HEK293 (cell line): ENCODE data around the gene SPATA7.

Source experiments
- CTCF ChIA-PET: fragments of 350-600 bp; formaldehyde crosslinking; extraction: SDS; loops from one replicate; lab custom pipeline; 2021; ENCODE audit warnings: antibody characterized with exemption; lab: Yijun Ruan, JAX
- POLR2A ChIA-PET: fragments of 300-600 bp; formaldehyde crosslinking; extraction: SDS; loops from one replicate; lab custom pipeline; 2020; ENCODE audit warnings: antibody characterized with exemption, inconsistent platforms; lab: Yijun Ruan, JAX
- H3K27ac ChIP-seq: fragments of 200-500 bp; sonication (Bioruptor generic); 2 replicates; pipeline ENCODE4 v1.5.1; 2014; ENCODE audit warnings: low read depth, low read length, control low read depth, inconsistent platforms; ENCODE audit errors: extremely low read depth
- H3K36me3 ChIP-seq, 2 experiments: fragments of 200-500 bp in 1 of 2; sonication (Bioruptor generic) in 1 of 2; 1 replicate in 1 of 2; 2 replicates in 1 of 2; pipeline ENCODE4 v1.5.1; 2014 to 2017; ENCODE audit warnings: inconsistent platforms in 2 of 2, low read length in 2 of 2; ENCODE audit not compliant: control insufficient read depth in 2 of 2, insufficient read depth in 1 of 2
- H3K4me1 ChIP-seq: fragments of 200-500 bp; sonication (Bioruptor generic); 2 replicates; pipeline ENCODE4 v1.5.1; 2014; ENCODE audit warnings: mild to moderate bottlenecking, low read length, inconsistent platforms; ENCODE audit not compliant: control insufficient read depth, insufficient read depth
- H3K4me3 ChIP-seq: 2 replicates; pipeline ENCODE4 v1.5.1; 2011; ENCODE audit warnings: low read depth, mild to moderate bottlenecking, control low read depth, low read length, moderate library complexity
- H3K9me3 ChIP-seq: fragments of 200-500 bp; sonication (Bioruptor generic); 2 replicates; pipeline ENCODE4 v1.5.1; 2014; ENCODE audit warnings: low read depth, low read length, inconsistent platforms; ENCODE audit not compliant: control insufficient read depth, insufficient read depth
- ATF2 ChIP-seq: fragments of 450-650 bp; formaldehyde crosslinking; IDR thresholded peaks from 2 replicates; pipeline ENCODE4 v1.5.1; 2016; ENCODE audit warnings: missing biosample characterization, missing genetic modification characterization, low read depth
- CTCF ChIP-seq: fragments of 450-650 bp; formaldehyde crosslinking; IDR thresholded peaks from 2 replicates; pipeline ENCODE4 v1.5.1; 2016; ENCODE audit warnings: missing biosample characterization, missing genetic modification characterization
- KLF7 ChIP-seq: fragments of 450-650 bp; formaldehyde crosslinking; IDR thresholded peaks from 2 replicates; pipeline ENCODE4 v1.5.1; 2016; ENCODE audit warnings: missing biosample characterization, missing genetic modification characterization, borderline replicate concordance
- MEIS1 ChIP-seq: sonication (generic); formaldehyde crosslinking; IDR thresholded peaks from 2 replicates; pipeline ENCODE4 v1.8.1; 2022; ENCODE audit warnings: missing genetic modification reagents, mild to moderate bottlenecking, borderline replicate concordance
- MYNN ChIP-seq: fragments of 450-650 bp; formaldehyde crosslinking; IDR thresholded peaks from 2 replicates; pipeline ENCODE4 v1.5.1; 2016; ENCODE audit warnings: missing biosample characterization, missing genetic modification characterization, borderline replicate concordance
- RBAK ChIP-seq: fragments of 450-650 bp; formaldehyde crosslinking; IDR thresholded peaks from 2 replicates; pipeline ENCODE4 v1.5.1; 2016; ENCODE audit warnings: missing biosample characterization, missing genetic modification characterization
- YY1 ChIP-seq: fragments of 450-650 bp; formaldehyde crosslinking; IDR thresholded peaks from 2 replicates; pipeline ENCODE4 v1.5.1; 2018; ENCODE audit warnings: missing biosample characterization, missing genetic modification characterization
- ZBTB49 ChIP-seq: fragments of 450-650 bp; formaldehyde crosslinking; IDR thresholded peaks from 2 replicates; pipeline ENCODE4 v1.5.1; 2016; ENCODE audit warnings: missing biosample characterization, missing genetic modification characterization, low read depth
- ZFP41 ChIP-seq: fragments of 450-650 bp; formaldehyde crosslinking; IDR thresholded peaks from 2 replicates; pipeline ENCODE4 v1.5.1; 2016; ENCODE audit warnings: missing biosample characterization, missing genetic modification characterization, borderline replicate concordance
- ZNF10 ChIP-seq: fragments of 450-650 bp; formaldehyde crosslinking; IDR thresholded peaks from 2 replicates; pipeline ENCODE4 v1.5.1; 2017; ENCODE audit warnings: missing biosample characterization, missing genetic modification characterization
- ZNF280D ChIP-seq: fragments of 450-650 bp; formaldehyde crosslinking; IDR thresholded peaks from 2 replicates; pipeline ENCODE4 v1.5.1; 2016; ENCODE audit warnings: missing biosample characterization, missing genetic modification characterization
- ZNF629 ChIP-seq: fragments of 450-650 bp; formaldehyde crosslinking; IDR thresholded peaks from 2 replicates; pipeline ENCODE4 v1.5.1; 2017; ENCODE audit warnings: missing biosample characterization, missing genetic modification characterization
- ZNF791 ChIP-seq: fragments of 450-650 bp; formaldehyde crosslinking; IDR thresholded peaks from 2 replicates; pipeline ENCODE4 v1.5.1; 2016; ENCODE audit warnings: missing biosample characterization, missing genetic modification characterization
- ZNF830 ChIP-seq: fragments of 450-650 bp; IDR thresholded peaks from 2 replicates; pipeline ENCODE4 v1.5.0; 2018; ENCODE audit warnings: missing biosample characterization, missing genetic modification characterization, low read depth, mild to moderate bottlenecking, moderate library complexity
- ZNF843 ChIP-seq: fragments of 450-650 bp; formaldehyde crosslinking; IDR thresholded peaks from 2 replicates; pipeline ENCODE4 v1.5.1; 2016; ENCODE audit warnings: missing biosample characterization, missing genetic modification characterization

Gene SPATA7

GRCh38 chr14:88439088-88439487 is 53.6 kb downstream of the SPATA7 start (continued):
- TF ChIP-seq ZNF629 (tag by site-specific recombination) (no peak), ZNF280D (tag by site-specific recombination) (no peak)
- TF ChIP-seq, all 188 proteins: peak for 0

GRCh38 chr14:88452231-88452630 is 66.8 kb downstream of the SPATA7 start:
- TF ChIP-seq RBAK (no peak), MEIS1 (CRISPR knock-in tag) (no peak)
- ChIA-PET CTCF (interaction anchor here (0.6 kb wide), 1 partner anchor 128 kb away, joined by 3 read pairs; no protein-coding TSS in a partner anchor), POLR2A (no interaction called here)
- Histone ChIP-seq H3K4me1 (no peaks in the 10 kb centered on the region), H3K36me3 (no peaks in the 10 kb centered on the region; a peak in 1 of 3 replicates), H3K27ac (no peak overlapping the region), H3K9me3 (no peaks in the 10 kb centered on the region), H3K4me3 (no peak overlapping the region)

GRCh38 chr14:88454886-88455285 is 69.4 kb downstream of the SPATA7 start:
- Histone ChIP-seq H3K36me3 (no peaks in the 10 kb centered on the region; a peak in 1 of 3 replicates), H3K9me3 (no peaks in the 10 kb centered on the region), H3K4me1 (no peaks in the 10 kb centered on the region), H3K27ac (no peak overlapping the region), H3K4me3 (no peak overlapping the region)
- POLR2A ChIA-PET: no interaction called here
- TF ChIP-seq KLF7 (tag by site-specific recombination) (no peak), YY1 (tag by site-specific recombination) (no peak), ZFP41 (tag by site-specific recombination) (no peak), MYNN (tag by site-specific recombination) (no peak), ZBTB49 (tag by site-specific recombination) (no peak), ZNF791 (tag by site-specific recombination) (no peak), ZNF843 (tag by site-specific recombination) (no peak), ATF2 (tag by site-specific recombination) (no peak), ZNF10 (tag by site-specific recombination) (no peak), ZNF830 (no peak), CTCF (tag by site-specific recombination) (no peak)
- TF ChIP-seq, all 188 proteins: peak for 0
- CTCF ChIA-PET: interaction anchor here (0.6 to 0.9 kb wide), 4 partner anchors 218 to 440 kb away, joined by 3 to 4 read pairs (median 3); no protein-coding TSS in a partner anchor
